ENCODE data around the gene COL4A1.

The COL4A1 gene

GRCh38 chr13:110289174-110289573 lies 17.8 kb downstream of the COL4A1 start:
- DNase-seq, result no peak

GRCh38 chr13:110286833-110287819 lies 19.8 kb downstream of the COL4A1 start:
- no peak for DNase-seq

- DNase-seq, result no peak
Measured at GRCh38 chr13:110285991-110286832, 20.7 kb downstream of the COL4A1 start.

GRCh38 chr13:110284779-110285484 lies 22.0 kb downstream of the COL4A1 start:
- DNase-seq, result no peak

- no peak for DNase-seq
Measured at GRCh38 chr13:110283736-110284517, 23.0 kb downstream of the COL4A1 start.

- DNase-seq, result no peak
Measured at GRCh38 chr13:110282316-110282841, 24.6 kb downstream of the COL4A1 start.

- DNase-seq, result no peak
Measured at GRCh38 chr13:110281736-110282135, 25.2 kb downstream of the COL4A1 start.

GRCh38 chr13:110280985-110281688 lies 25.8 kb downstream of the COL4A1 start:
- no peak for DNase-seq

GRCh38 chr13:110280231-110280813 lies 26.6 kb downstream of the COL4A1 start:
- no peak for DNase-seq

- DNase-seq, result no peak
Measured at GRCh38 chr13:110279684-110280083, 27.3 kb downstream of the COL4A1 start.

GRCh38 chr13:110278859-110279258 lies 28.1 kb downstream of the COL4A1 start:
- no peak for DNase-seq

GRCh38 chr13:110277357-110277975 lies 29.5 kb downstream of the COL4A1 start:
- DNase-seq, result no peak

- no peak for DNase-seq
Measured at GRCh38 chr13:110276553-110276950, 30.4 kb downstream of the COL4A1 start.

GRCh38 chr13:110275931-110276552 lies 30.9 kb downstream of the COL4A1 start:
- DNase-seq, result no peak

GRCh38 chr13:110274687-110275086 lies 32.3 kb downstream of the COL4A1 start:
- no peak for DNase-seq

GRCh38 chr13:110273254-110273653 lies 33.7 kb downstream of the COL4A1 start:
- DNase-seq, result no peak

- DNase-seq, result no peak
Measured at GRCh38 chr13:110272651-110273050, 34.3 kb downstream of the COL4A1 start.

GRCh38 chr13:110272227-110272626 lies 34.7 kb downstream of the COL4A1 start:
- no peak for DNase-seq

GRCh38 chr13:110271313-110271712 lies 35.6 kb downstream of the COL4A1 start:
- DNase-seq, result no peak

- no peak for DNase-seq
Measured at GRCh38 chr13:110270507-110270906, 36.5 kb downstream of the COL4A1 start.

Measured in GOT3 (cell line).